ENCODE data around the gene HSD17B8. TPM values are rescaled to one million over a fixed set of nuclear protein-coding genes. Genes with fewer than 3 reads are reported as not detected.

The HSD17B8 gene
- total RNA-seq, 4 donors from 2014 or later = 30.2 to 79.4 (median 40.9) TPM

GRCh38 chr6:33212857-33213165 lies 8.4 kb downstream of the HSD17B8 start:
- H3K4me3 ChIP-seq (replicated peaks in 1 of 3) = peak overlapping the region in 1 of 3 donors; percentile 31
- H3K27ac ChIP-seq = peak overlapping the region in 2 of 3 donors; percentile 2 to 36
- peaks cover 0 to 8% of the 10 kb centered on the region in 2 donors for H3K36me3 ChIP-seq
- H3K9me3 ChIP-seq = no peaks in the 10 kb centered on the region
- no peak for DNase-seq
- H3K27me3 ChIP-seq = no peaks in the 10 kb centered on the region
- intact Hi-C loops (cut with DNase I) = no loop called here
- 6% methylated on average over 6 of the region's 6 CpGs for WGBS, 2 donors
- peaks cover 19% of the 10 kb centered on the region in 2 donors for H3K4me1 ChIP-seq
- no peak for TF ChIP-seq POLR2A (IDR thresholded peaks at IDR 0.05)
- no peak for TF ChIP-seq CTCF (IDR thresholded peaks at IDR 0.05)

- WGBS, 2 donors = 1% methylated on average over 39 to 43 of the region's 43 CpGs
- Histone ChIP-seq H3K36me3 (peaks cover 0 to 8% of the 10 kb centered on the region in 2 donors), H3K27me3 (no peaks in the 10 kb centered on the region), H3K27ac (peak overlapping the region in 2 of 3 donors; percentile 2 to 36), H3K4me3 (replicated peaks in 1 of 3) (peak overlapping the region in 2 of 3 donors; percentile 4 to 31), H3K9me3 (no peaks in the 10 kb centered on the region), H3K4me1 (peaks cover 19% of the 10 kb centered on the region in 2 donors)
- TF ChIP-seq CTCF (IDR thresholded peaks at IDR 0.05) = no peak
- no peak for TF ChIP-seq POLR2A (IDR thresholded peaks at IDR 0.05)
- intact Hi-C loops (cut with DNase I) = no loop called here
- DNase-seq = peak in 1 of 2 donors; percentile 18
These were observed 8.9 kb downstream of the HSD17B8 start for GRCh38 chr6:33213166-33213988.

GRCh38 chr6:33213989-33214335 lies 9.5 kb downstream of the HSD17B8 start:
- H3K4me3 ChIP-seq (replicated peaks in 1 of 3) = peak overlapping the region in 1 of 3 donors; percentile 31
- TF ChIP-seq CTCF (IDR thresholded peaks at IDR 0.05) (no peak), POLR2A (IDR thresholded peaks at IDR 0.05) (no peak)

GRCh38 chr6:33215271-33216116 lies 11.0 kb downstream of the HSD17B8 start:
- no peak overlapping the region for H3K27ac ChIP-seq
- no peaks in the 10 kb centered on the region for H3K36me3 ChIP-seq
- TF ChIP-seq POLR2A (IDR thresholded peaks at IDR 0.05) (no peak), CTCF (IDR thresholded peaks at IDR 0.05) (no peak)
- WGBS, 2 donors = 68 to 77% methylated on average over 7 to 8 of the region's 9 CpGs
- H3K9me3 ChIP-seq = no peaks in the 10 kb centered on the region
- no peak overlapping the region for H3K4me3 ChIP-seq (replicated peaks in 1 of 3)
- H3K4me1 ChIP-seq = peaks cover 14 to 19% of the 10 kb centered on the region in 2 donors
- DNase-seq = no peak
- intact Hi-C loops (cut with DNase I) = no loop called here
- no peaks in the 10 kb centered on the region for H3K27me3 ChIP-seq

More at GRCh38 chr6:33213989-33214335, 9.5 kb downstream of the HSD17B8 start:
- peaks cover 0 to 8% of the 10 kb centered on the region in 2 donors for H3K36me3 ChIP-seq
- 15 to 16% methylated on average over 9 of the region's 9 CpGs for WGBS, 2 donors
- DNase-seq = no peak
- no peaks in the 10 kb centered on the region for H3K9me3 ChIP-seq
- no peaks in the 10 kb centered on the region for H3K27me3 ChIP-seq
- H3K4me1 ChIP-seq = peaks cover 17 to 19% of the 10 kb centered on the region in 2 donors
- peak overlapping the region in 1 of 3 donors; percentile 36 for H3K27ac ChIP-seq
- intact Hi-C loops (cut with DNase I) = no loop called here
